Measurements from ENCODE around the gene FBL. TPM values are rescaled to one million over a fixed set of nuclear protein-coding genes. Genes with fewer than 3 reads are reported as not detected.

FBL gene
- total RNA-seq, 1 experiment from 2014 or later = 502 TPM

DNA sequence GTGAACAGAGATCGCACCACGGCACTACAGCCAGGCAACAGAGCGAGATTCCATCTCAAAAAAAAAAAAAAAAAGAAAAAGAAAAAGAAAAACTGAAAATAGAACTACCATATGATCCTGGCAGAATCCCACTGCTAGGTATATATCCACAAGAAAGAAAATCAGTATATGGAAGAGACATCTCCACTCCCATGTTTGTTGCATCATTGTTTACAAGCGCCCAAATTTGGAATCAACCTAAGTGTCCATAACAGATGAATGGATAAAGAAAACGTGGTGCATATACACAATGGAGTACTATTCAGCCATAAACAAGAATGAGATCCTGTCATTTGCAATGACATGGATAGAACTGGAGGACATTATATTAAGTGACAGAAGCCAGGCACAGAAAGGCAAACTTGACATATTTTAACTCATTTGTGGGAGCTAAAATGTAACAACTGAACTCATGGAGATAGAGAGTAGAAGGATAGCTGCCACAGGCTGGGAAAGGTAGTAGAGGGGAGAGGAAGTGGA lies 38.3 kb downstream of the FBL start:
- intact Hi-C loops (cut with micrococcal nuclease) = no loop called here
- Mint-ChIP-seq H3K36me3 (ENCODE audit: insufficient read depth, unreplicated experiment) (no peaks in the 10 kb centered on the region), H3K27me3 (ENCODE audit: insufficient read depth, unreplicated experiment) (peaks cover 22% of the 10 kb centered on the region), H3K4me1 (ENCODE audit: insufficient read depth, unreplicated experiment) (no peaks in the 10 kb centered on the region), H3K9me3 (ENCODE audit: unreplicated experiment) (no peaks in the 10 kb centered on the region), H3K27ac (ENCODE audit: low read depth, unreplicated experiment) (no peak overlapping the region), H3K4me3 (ENCODE audit: unreplicated experiment) (no peak overlapping the region)
- no peak for DNase-seq (ENCODE audit: unreplicated experiment)
- BruUV-seq (replicated peaks) = no TSS peak
- ChIA-PET CTCF (no interaction called here), POLR2A (interaction anchor here (1.0 kb wide), 1 partner anchor 13 kb away, joined by 4 read pairs; no protein-coding TSS in a partner anchor)
- TF ChIP-seq, protein P1, sequence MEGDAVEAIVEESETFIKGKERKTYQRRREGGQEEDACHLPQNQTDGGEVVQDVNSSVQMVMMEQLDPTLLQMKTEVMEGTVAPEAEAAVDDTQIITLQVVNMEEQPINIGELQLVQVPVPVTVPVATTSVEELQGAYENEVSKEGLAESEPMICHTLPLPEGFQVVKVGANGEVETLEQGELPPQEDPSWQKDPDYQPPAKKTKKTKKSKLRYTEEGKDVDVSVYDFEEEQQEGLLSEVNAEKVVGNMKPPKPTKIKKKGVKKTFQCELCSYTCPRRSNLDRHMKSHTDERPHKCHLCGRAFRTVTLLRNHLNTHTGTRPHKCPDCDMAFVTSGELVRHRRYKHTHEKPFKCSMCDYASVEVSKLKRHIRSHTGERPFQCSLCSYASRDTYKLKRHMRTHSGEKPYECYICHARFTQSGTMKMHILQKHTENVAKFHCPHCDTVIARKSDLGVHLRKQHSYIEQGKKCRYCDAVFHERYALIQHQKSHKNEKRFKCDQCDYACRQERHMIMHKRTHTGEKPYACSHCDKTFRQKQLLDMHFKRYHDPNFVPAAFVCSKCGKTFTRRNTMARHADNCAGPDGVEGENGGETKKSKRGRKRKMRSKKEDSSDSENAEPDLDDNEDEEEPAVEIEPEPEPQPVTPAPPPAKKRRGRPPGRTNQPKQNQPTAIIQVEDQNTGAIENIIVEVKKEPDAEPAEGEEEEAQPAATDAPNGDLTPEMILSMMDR (IDR thresholded peaks at IDR 0.05; ENCODE audit: unreplicated experiment) = no peak

DNA sequence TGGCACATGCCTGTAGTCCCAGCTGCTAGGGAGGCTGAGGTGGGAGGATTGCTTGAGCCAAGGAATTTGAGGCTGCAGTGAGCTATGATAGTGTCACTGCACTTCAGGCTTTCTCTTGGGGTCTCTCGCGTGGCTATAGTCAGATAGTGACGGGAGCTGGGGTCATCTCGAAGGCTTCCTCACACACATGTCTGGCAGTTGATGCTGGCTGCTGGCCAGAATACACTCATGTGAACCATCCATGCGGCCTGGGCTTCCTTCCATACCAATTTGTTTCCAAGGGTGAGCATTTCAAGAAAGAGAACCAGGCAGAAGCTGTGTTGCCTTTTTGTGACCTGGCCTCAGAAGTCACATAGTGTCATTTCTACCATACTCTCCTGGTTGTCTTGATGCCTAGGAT lies 41.1 kb downstream of the FBL start:
- CTCF ChIA-PET = interaction anchor here (0.6 kb wide), 1 partner anchor 1773 kb away, joined by 3 read pairs; no protein-coding TSS in a partner anchor
- intact Hi-C loops (cut with micrococcal nuclease) = no loop called here
- TF ChIP-seq, protein P1 (IDR thresholded peaks at IDR 0.05; ENCODE audit: unreplicated experiment) = no peak
- POLR2A ChIA-PET = interaction anchor here (0.6 kb wide), 1 partner anchor 51 kb away, joined by 3 read pairs; no protein-coding TSS in a partner anchor
- no peak for DNase-seq (ENCODE audit: unreplicated experiment)
- no peaks in the 10 kb centered on the region for H3K4me1 Mint-ChIP-seq (ENCODE audit: insufficient read depth, unreplicated experiment)
- H3K27me3 Mint-ChIP-seq (ENCODE audit: insufficient read depth, unreplicated experiment) = peaks cover 22% of the 10 kb centered on the region
- no peaks in the 10 kb centered on the region for H3K9me3 Mint-ChIP-seq (ENCODE audit: unreplicated experiment)
- no TSS peak for BruUV-seq (replicated peaks)
- H3K27ac Mint-ChIP-seq (ENCODE audit: low read depth, unreplicated experiment) = no peak overlapping the region
- no peak overlapping the region for H3K4me3 Mint-ChIP-seq (ENCODE audit: unreplicated experiment)
- no peaks in the 10 kb centered on the region for H3K36me3 Mint-ChIP-seq (ENCODE audit: insufficient read depth, unreplicated experiment)

DNA sequence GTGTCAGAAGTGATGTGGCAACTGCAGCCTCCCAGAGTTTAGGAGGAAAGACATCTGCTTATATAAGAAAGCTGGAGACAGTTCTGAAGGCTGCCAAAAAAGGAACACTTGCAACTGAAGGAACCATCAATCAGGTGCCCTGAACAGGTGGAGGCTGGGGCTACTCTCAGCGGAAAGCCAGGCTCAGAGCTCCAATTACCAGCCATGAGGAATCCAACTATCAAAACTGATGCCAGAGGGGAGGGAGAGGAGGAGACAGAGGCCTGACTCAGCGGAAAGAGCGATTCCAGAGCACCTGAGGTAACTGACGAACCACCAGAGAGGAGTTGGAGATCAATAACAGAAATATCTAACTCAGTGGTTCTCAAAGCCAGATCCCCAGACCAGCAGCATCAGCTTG lies 43.2 kb downstream of the FBL start:
- H3K27me3 Mint-ChIP-seq (ENCODE audit: insufficient read depth, unreplicated experiment) = peaks cover 38% of the 10 kb centered on the region
- no peak for DNase-seq (ENCODE audit: unreplicated experiment)
- ChIA-PET POLR2A (interaction anchor here (0.6 to 1.1 kb wide), 3 partner anchors 11 to 406 kb away, joined by 3 read pairs; partner anchors contain the start of gene DYRK1B), CTCF (interaction anchor here (1.0 to 1.5 kb wide), 2 partner anchors 10 to 40 kb away, joined by 3 to 5 read pairs; no protein-coding TSS in a partner anchor)
- no peak overlapping the region for H3K27ac Mint-ChIP-seq (ENCODE audit: low read depth, unreplicated experiment)
- H3K4me3 Mint-ChIP-seq (ENCODE audit: unreplicated experiment) = no peak overlapping the region
- TF ChIP-seq, protein P1 (IDR thresholded peaks at IDR 0.05; ENCODE audit: unreplicated experiment) = no peak
- no TSS peak for BruUV-seq (replicated peaks)
- H3K9me3 Mint-ChIP-seq (ENCODE audit: unreplicated experiment) = no peaks in the 10 kb centered on the region
- no peaks in the 10 kb centered on the region for H3K4me1 Mint-ChIP-seq (ENCODE audit: insufficient read depth, unreplicated experiment)
- H3K36me3 Mint-ChIP-seq (ENCODE audit: insufficient read depth, unreplicated experiment) = no peaks in the 10 kb centered on the region
- intact Hi-C loops (cut with micrococcal nuclease) = no loop called here

DNA sequence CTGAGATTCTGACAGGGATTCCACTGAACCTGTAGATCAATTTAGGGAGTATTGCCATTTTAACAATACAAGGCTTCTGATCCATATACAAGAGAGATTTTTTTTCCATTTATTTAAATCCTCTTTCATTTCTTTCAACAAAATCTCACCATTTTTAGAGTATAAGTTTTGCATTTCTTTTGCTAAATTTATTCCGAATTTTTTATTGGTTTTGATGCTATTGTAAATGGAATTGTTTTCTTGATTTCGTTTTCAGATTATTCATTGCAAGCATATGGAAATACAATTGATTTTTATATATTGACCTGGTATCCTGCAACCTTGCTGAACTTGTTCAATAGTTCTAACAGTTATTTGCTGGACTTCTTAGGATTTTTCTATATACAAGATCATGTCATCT lies 49.1 kb downstream of the FBL start:
- no peaks in the 10 kb centered on the region for H3K4me1 Mint-ChIP-seq (ENCODE audit: insufficient read depth, unreplicated experiment)
- CTCF ChIA-PET = interaction anchor here (1.4 kb wide), 1 partner anchor 174 kb away, joined by 3 read pairs; the partner anchor contains the start of gene PSMC4
- POLR2A ChIA-PET = no interaction called here
- no peak overlapping the region for H3K4me3 Mint-ChIP-seq (ENCODE audit: unreplicated experiment)
- H3K27ac Mint-ChIP-seq (ENCODE audit: low read depth, unreplicated experiment) = no peak overlapping the region
- DNase-seq (ENCODE audit: unreplicated experiment) = no peak
- H3K9me3 Mint-ChIP-seq (ENCODE audit: unreplicated experiment) = no peaks in the 10 kb centered on the region
- no TSS peak for BruUV-seq (replicated peaks)
- no peaks in the 10 kb centered on the region for H3K36me3 Mint-ChIP-seq (ENCODE audit: insufficient read depth, unreplicated experiment)
- intact Hi-C loops (cut with micrococcal nuclease) = no loop called here
- peaks cover 50% of the 10 kb centered on the region for H3K27me3 Mint-ChIP-seq (ENCODE audit: insufficient read depth, unreplicated experiment)
- TF ChIP-seq, protein P1 (IDR thresholded peaks at IDR 0.05; ENCODE audit: unreplicated experiment) = no peak

All from MCF 10A (cell line).